HG02642 (cell line): ENCODE results near the gene APAF1.
"Not testable (repeated sequence)": the region's sequence is repeated elsewhere in the genome, so short reads cannot be mapped to it uniquely, and the experiment has no call there.

ENCODE experiments used
- ATAC-seq: cut with Tn5 transposase; IDR thresholded peaks from one replicate; pipeline ENCODE4 v1.9.1; 2021; ENCODE audit warnings: mild to moderate bottlenecking; ENCODE audit not compliant: unreplicated experiment, poor library complexity

Gene APAF1, protein sequence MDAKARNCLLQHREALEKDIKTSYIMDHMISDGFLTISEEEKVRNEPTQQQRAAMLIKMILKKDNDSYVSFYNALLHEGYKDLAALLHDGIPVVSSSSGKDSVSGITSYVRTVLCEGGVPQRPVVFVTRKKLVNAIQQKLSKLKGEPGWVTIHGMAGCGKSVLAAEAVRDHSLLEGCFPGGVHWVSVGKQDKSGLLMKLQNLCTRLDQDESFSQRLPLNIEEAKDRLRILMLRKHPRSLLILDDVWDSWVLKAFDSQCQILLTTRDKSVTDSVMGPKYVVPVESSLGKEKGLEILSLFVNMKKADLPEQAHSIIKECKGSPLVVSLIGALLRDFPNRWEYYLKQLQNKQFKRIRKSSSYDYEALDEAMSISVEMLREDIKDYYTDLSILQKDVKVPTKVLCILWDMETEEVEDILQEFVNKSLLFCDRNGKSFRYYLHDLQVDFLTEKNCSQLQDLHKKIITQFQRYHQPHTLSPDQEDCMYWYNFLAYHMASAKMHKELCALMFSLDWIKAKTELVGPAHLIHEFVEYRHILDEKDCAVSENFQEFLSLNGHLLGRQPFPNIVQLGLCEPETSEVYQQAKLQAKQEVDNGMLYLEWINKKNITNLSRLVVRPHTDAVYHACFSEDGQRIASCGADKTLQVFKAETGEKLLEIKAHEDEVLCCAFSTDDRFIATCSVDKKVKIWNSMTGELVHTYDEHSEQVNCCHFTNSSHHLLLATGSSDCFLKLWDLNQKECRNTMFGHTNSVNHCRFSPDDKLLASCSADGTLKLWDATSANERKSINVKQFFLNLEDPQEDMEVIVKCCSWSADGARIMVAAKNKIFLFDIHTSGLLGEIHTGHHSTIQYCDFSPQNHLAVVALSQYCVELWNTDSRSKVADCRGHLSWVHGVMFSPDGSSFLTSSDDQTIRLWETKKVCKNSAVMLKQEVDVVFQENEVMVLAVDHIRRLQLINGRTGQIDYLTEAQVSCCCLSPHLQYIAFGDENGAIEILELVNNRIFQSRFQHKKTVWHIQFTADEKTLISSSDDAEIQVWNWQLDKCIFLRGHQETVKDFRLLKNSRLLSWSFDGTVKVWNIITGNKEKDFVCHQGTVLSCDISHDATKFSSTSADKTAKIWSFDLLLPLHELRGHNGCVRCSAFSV (N-terminal part only)

DNA sequence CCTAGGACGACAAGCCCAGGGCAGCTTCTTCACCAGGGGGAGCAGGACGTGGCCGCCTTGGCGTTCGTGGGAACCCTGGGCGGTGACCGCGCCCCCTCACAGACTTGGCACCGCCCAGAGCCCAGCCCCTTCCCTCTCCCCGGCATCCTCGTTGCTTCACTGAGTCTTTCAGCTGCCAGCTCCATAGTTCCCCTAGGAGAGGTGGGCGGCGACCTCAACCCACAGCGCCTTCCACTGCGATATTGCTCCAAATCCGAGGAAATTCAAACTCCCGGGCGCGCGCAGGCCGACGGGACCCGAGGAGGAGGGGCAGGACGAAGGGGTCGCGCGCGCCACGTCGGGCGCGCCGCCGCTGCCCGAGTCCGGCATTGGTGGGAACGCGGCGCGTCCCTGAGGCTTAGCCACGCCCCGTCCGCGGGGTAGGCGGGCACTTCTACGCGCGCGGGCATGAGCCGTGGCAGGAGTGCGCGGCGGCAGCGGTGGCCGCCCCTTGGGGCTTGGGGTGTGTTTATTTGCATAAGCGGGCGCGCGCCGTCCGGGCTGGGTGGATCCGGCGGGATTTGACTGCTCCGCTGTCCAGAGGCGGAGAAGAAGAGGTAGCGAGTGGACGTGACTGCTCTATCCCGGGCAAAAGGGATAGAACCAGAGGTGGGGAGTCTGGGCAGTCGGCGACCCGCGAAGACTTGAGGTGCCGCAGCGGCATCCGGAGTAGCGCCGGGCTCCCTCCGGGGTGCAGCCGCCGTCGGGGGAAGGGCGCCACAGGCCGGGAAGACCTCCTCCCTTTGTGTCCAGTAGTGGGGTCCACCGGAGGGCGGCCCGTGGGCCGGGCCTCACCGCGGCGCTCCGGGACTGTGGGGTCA lies at the start of gene APAF1, which contains the start of gene IKBIP:
Gene APAF1 (plus strand): TSS at position 579 of the 860 bp plus-strand sequence. CDS start 3,070 bp downstream, outside the sequence.
Gene IKBIP (minus strand): TSS at position 77 of the 860 bp plus-strand sequence. CDS start 87 bp downstream, outside the sequence.
- ATAC-seq = peak; percentile 88

DNA sequence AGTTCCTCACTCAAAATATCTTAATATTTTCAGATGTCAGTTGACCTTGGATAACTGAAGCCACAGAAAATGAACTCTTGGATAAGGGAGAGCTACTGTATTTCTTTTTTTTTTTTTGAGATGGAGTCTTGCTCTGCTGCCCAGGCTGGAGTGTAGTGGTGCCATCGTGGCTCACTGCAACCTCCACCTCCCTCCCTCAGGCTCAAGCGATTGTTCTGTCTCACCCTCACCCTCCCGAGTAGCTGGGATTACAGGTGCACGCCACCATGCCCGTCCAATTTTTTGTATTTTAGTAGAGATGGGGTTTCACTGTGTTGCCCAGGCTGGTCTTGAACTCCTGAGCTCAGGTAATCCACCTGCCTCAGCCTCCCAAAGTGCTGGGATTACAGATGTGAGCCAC lies 47.8 kb upstream of the APAF1 start:
- ATAC-seq = not testable (repeated sequence)

DNA sequence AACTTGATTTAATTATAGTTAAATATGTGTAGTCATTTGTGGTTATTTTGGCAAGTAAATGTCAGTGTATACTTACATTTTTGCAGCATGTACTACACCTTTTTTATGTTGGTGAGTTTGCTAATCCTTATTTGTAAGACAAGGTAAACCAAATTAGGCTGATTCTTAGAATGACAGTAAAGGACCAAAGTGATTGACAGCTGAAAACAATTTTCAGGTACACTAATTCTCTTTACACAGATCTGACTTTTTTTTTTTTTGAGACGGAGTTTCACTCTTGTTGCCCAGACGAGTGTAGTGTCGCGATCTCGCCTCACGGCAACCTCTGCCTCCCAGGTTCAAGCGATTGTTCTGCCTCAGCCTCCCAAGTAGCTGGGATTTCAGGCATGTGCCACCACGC lies 43.2 kb upstream of the APAF1 start:
- ATAC-seq = no peak

DNA sequence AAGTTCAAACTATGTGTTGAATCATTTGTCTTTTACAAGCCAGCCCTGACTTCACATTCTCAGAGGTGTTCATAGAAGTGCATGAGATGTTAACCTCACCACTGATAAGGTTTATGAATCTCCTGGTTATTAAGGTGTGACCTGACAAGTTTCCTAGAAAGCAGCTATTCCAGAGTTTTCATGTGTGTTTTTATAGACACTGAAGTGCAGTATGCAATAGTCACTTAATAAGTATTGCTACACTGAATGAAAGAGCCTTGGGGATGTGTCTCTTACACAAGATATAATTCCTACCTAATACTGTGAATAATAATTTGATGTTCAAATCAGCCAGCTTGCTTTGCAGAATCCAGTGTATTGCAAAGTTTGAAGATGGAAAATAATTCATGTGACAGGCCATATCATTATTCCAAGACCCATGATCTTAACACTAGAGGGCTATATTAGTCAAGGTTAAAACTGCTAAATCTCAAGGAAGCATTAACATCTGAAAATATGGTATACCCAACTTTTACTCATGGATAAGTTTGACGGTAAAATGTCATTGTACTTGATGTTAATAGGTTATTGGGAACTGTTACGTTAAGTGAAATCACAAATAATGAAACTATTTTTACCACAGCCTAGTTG lies 38.6 kb upstream of the APAF1 start:
- no peak for ATAC-seq

DNA sequence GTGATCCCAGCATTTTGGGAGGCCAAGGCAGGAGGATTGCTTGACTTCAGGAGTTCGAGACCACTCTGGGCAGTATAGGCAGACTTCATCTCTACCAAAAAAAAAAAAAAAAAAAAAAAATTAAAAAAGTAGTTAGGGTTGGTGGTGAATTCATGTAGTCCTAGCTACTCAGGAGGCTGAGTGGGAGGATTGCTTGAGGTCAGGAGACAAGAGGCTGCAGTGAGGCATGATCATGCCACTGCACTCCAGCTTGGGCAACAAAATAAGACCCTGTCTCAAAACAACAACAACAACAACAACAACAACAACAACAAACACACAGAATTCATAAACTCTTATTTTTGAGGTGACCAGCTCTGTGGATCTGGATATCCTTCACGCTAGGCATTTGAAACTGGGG lies 34.5 kb upstream of the APAF1 start:
- ATAC-seq = no peak

DNA sequence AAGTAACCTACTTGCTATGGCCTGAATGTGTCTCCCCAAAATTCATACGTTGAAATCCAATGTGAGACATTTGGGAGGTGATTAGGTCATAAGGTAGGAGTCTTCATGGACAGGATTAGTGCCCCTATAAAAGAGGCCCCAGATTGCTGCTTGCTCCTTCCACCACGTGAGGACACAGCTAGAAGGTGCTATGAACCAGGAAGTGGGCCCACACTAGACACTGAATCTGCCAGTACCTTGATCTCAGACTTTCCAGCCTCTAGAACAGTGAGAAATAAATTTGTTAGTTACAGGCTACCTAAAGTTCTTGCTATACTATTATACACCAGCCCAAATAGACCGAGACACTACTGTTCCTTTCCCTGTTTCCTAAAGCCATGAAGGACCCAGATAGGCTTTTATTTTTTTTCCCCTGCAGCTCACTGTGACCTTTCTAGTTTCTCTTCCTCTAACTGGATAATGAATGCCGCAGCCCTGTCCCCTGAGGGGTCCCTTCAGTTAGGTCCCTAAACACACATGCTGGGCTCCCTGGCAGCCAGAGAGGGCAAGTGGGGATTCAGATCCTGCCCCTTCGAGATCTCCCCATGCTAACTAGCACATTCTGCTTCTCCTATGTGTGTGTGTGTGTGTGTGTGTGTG lies 32.3 kb upstream of the APAF1 start:
- ATAC-seq = peak; percentile 92

DNA sequence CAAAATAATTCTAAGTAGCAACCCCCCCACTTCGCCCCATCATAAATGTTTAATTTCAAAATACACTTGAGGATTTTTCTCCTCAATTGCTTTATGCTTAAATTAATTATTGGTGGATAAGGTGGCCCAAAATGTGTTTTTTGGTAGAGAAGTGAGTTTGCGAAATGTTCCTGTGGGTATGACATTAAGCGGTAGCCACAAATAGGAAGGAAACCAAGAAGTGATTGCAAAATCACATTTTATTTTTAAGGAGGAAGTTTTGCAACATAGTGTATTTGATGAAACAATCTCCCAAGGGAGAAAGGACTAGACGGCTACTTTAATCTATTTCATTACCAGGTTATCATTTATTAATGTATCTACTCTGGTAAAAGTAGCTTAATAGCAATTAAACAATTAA lies 26.1 kb upstream of the APAF1 start:
- no peak for ATAC-seq

DNA sequence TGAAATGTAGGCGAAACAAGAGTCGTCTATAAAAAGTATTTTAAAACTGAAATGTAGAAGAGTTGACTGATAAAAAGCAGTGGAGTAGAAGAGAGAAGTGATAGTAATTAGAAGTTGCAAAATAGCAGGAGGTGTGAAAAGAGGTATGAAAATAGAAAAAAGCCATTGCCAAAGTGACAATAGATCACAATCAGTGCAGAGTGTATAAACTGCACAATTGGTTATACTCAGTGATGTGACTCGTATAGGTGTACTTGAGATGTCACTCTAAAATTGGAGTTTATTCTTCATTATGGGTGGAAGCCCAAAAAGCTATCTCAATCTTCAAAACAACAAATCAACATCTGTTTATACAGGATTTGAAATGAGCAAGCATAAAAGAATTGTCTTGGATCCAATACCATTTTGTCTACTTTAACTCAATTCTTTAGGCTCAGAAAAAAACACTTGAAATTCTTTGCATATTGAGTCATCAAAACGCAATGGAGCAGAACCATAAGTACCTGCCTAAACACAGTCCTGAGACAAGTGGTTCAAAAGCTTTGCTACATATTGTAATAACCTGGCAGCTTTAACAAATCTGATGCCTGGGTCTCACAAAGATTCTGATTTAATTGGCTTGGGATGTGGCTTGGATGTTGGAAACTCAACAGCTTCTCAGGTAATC lies 9.3 kb upstream of the APAF1 start:
- peak; percentile 73 for ATAC-seq

DNA sequence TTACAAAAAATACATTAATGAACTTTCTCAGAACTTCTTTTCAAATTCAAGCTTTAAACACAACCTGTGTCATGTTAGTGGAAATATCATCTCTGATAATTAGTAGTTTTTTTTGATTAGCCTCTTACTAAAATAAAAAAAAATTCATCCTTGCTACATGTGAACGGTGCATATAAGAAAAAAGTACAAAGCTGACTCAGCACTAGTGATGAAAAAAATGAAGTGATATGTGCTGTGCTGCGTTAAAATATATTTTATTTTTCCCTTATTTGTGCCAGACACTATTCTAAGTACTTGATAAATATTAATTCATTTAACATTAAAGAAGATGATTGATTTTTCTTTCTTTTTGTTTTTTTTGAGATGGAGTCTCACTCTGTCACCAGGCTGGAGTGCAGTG lies 8.0 kb upstream of the APAF1 start:
- ATAC-seq = no peak

DNA sequence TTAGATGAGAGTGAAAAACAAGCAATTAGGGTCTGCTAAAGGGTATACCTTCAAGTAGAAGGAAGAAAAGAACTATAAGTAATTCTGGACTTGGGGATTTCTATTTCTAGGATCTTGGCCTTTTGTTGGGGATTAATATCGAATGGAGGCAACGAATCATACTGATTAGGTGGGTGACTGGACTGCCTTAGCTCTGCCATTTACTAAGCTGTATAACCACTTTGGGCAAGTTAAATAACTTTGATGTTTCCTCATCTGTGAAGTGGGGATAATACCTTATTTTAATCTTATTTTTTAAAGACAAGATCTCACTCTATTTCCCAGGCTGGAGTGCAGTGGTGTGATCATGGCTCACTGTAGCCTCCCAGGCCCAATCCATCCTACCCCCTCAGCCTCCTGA lies 7.1 kb upstream of the APAF1 start:
- ATAC-seq = no peak

DNA sequence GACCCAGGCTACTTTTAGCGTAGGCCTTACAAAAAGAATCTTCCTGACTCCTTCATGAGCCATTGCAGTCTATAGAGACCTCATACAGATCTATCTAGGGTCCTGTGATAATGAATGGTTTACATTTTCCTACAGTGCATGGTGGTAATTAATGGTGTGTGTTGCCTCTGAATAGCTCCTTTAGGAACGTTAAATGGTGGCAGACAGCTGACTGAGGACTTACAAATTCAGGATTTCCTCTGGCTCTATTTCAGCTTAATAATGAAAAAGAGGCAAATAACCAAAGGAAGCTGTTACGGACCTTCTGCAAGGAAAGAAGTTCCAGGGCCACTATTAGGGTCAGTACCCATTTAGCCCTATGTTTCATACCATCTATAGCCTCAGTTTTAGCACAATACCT lies 5.6 kb upstream of the APAF1 start:
- ATAC-seq = no peak

DNA sequence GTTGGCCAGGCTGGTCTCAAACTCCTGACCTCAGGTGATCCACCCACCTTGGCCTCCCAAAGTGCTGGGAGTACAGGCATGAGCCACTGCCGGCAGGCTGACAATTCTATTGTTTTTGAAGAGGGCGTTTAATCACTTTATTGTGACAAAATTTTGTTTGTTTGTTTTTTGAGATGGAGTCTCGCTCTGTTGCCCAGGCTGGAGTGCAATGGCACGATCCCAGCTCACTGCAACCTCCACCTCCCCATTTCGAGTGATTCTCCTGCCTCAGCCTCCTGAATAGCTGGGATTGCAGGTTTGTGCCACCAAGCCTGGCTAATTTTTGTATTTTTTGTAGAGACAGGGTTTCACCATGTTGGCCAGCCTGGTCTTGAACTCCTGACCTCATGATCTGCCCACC lies 2.3 kb upstream of the APAF1 start:
- ATAC-seq = not testable (repeated sequence)

DNA sequence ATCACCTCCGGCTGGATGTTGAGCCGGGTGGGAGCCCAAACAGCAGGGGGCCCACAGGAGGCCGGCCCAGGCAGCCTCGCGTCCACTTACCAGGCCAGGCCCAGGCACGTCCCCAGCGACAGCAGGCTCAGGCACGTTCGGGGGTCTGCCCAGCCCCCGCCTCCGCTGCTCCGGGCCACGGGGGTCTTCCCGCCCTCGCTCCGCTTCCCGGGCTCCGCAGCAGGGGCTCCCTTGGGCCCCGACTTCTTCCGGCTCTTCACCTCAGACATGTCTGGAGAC lies 718 bp upstream of the APAF1 start:
- peak; percentile 30 for ATAC-seq

DNA sequence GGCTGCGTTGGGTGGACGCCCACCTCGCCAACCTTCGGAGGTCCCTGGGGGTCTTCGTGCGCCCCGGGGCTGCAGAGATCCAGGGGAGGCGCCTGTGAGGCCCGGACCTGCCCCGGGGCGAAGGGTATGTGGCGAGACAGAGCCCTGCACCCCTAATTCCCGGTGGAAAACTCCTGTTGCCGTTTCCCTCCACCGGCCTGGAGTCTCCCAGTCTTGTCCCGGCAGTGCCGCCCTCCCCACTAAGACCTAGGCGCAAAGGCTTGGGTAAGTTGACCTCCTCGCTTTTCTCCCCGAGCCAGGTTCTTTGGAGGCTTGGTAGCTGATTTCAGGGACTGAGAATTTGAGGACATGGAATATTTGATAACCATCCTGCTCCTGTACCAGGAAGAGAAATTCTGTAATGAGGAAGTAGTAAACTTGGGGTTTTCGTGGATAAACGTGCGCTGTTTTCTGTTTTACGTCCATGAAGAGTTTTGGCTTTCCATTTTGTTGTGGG lies 530 bp downstream of the APAF1 start:
- peak; percentile 0 for ATAC-seq

DNA sequence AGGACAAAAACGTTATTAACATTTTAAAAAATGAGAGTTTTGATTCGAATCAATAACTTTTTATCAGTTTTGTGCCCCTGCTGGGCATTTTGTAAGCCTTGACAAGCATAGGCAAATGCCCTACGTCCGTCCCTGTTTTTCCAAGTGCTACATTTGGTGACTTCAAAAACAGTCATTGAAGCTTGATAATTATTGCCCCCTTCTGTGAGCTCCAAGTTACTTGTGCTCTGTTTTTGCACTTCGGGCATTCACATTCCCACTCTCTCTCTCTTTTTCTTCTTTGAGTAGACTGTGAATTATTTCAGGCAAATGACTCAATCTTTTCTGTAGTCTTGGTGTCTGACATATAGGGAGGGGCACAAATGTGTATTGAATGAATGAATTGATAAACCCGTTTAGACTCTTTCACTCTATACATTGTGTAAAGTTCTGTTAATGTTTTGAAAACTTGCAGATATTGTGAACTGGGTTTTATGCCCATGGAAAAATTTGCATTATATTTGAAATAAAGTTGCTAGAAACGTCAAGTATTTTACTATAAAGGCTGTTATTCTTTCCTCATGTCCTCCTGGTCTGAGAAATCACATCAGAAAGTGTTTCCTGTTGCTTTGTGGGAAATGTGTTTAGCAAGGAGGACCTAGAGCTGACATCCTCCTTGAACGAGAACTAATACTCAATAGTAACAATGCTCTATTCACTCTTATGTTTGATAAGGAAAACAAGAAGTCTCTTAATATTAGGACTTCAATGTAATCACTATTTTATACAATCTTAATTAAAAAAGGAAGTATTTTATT lies 1.4 kb downstream of the APAF1 start:
- ATAC-seq = no peak

DNA sequence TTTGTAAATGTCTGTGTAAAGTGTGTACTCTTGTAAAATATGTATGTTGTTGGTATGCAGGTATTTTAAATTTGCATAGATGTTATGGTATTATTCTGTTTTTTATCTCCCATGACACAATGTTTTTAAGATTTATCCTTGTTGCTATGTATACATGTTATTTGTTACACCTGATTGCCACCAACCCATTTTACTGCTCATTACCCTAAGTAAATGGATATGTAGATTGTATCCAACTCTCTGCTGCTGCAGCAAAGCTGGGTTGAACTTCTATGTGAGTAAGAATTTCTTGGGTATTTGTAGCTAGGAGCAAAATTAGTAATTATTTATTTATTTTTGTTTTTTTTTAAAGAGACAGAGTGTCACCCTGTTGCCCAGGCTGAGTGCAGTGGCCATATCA lies 6.2 kb downstream of the APAF1 start:
- ATAC-seq = no peak

DNA sequence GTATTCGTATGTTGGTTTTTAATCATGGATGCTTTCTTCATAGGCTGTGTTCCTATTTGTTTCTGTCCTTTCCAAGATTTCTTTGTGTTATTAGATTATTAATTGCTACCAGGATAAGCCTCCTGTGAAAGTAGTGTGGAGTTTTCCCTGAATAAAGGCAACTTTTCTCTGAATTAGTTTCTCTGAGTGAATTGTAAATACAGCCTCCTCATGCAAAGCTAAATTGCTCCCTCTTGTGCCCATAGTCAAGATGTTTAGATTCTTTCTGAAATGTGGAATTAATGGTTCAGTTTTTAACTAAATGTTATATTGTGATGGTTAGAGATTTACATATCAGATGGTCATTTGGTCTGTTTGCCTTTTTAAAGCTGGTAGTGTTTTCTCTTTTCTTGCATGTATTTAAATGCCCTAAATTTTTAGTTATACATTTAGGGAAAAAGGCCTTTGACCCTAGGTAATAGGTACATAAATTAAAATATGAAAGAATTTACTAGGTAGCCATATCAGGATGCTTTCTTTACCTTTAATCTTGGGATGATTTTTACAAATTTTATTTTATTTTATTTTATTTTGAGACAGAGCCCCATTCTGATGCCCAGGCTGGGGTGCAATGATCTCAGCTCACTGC lies 8.9 kb downstream of the APAF1 start:
- ATAC-seq = no peak
